Urinary bladder (tissue), 4 donors: ENCODE data around the gene KDM8. TPM values are rescaled to one million over a fixed set of nuclear protein-coding genes. Genes with fewer than 3 reads are reported as not detected.
"Not testable (repeated sequence)": the region's sequence is repeated elsewhere in the genome, so short reads cannot be mapped to it uniquely, and the experiment has no call there.

Experiments used
- DNase-seq: peaks from one replicate; pipeline ENCODE4 v3.0.0-alpha.2; 2015; ENCODE audit errors: extremely low spot score
- H3K27ac ChIP-seq: one replicate; pipeline ENCODE4 v1.5.1; 2013; ENCODE audit warnings: low read depth, mild to moderate bottlenecking, moderate library complexity
- H3K36me3 ChIP-seq: one replicate; pipeline ENCODE4 v1.6.1; 2013; ENCODE audit warnings: mild to moderate bottlenecking, moderate library complexity; ENCODE audit not compliant: insufficient read depth
- H3K4me1 ChIP-seq: one replicate; pipeline ENCODE4 v1.6.1; 2013; ENCODE audit warnings: mild to moderate bottlenecking, moderate library complexity; ENCODE audit not compliant: insufficient read depth
- H3K4me3 ChIP-seq: one replicate; pipeline ENCODE4 v1.5.1; 2013; ENCODE audit warnings: low read depth, low read length
- WGBS: extraction: QIAGEN DNeasy Blood & Tissue Kit; methylation state at CpG from one replicate; pipeline ENCODE4 v1.1.7; 2013; 5-methylcytosine and 5-hydroxymethylcytosine counted together
- polyA plus RNA-seq: library from polyadenylated mRNA; stranded (reverse); fragments of 200-250 nt; gene quantifications from one replicate; pipeline ENCODE4 v1.2.3, GENCODE V29; 2013
- total RNA-seq: library from RNA; depleted of rRNA; stranded (reverse); fragments of >200 nt; gene quantifications from one replicate; pipeline ENCODE4 v1.2.3, GENCODE V29; 2014
- donor health status: healthy with polysubstance abuse.
- donor health status: healthy.

The KDM8 gene
- total and polyA plus RNA-seq, 2 donors: 3.3 to 4.4 TPM

DNA sequence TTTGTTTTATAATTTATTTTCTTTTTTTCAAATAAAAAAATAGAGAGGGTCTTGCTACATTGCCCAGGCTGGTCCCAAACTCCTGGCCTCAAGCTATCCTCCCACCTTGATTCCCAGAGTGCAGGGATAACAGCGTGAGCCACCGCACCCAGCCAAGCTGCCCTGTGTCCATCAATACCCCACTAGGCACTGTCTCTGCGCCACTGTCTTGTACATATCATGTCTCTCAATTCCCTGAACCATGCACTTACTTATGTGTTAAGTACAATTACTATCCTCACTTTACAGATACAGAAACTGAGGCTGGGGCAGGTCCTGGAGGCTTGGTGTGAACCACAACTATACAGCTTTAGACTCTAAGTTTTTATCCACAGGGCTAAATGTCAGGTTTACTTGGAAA, 53.5 kb downstream of the KDM8 start:
- Histone ChIP-seq H3K4me1 (peaks cover 1% of the 10 kb centered on the region), H3K36me3 (peaks cover 3% of the 10 kb centered on the region), H3K27ac (no peak overlapping the region), H3K4me3 (no peak overlapping the region)
- DNase-seq: no peak
- 97% methylated on average over 3 of the region's 3 CpGs for WGBS

DNA sequence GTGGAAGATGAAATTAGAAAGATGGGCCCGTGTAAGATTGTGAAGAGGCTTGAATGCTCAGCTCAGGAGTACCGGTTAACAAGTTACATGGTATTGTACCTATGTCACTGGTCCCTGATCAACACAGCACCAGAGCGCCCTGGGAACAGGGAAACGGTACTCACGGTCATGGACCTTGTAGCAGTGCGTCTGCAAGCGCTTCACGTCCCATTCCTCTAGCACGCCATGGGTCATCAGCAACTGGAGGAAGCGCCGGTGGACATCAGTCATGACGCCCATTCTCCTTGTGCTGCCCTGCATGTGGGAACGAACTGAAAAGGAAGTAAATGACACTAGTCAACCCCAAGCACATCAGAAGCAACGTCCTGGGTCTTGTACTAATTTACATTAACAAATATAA, 53.9 kb downstream of the KDM8 start:
- DNase-seq: no peak
- H3K36me3 ChIP-seq: peaks cover 3% of the 10 kb centered on the region
- no peak overlapping the region for H3K27ac ChIP-seq
- peaks cover 1% of the 10 kb centered on the region for H3K4me1 ChIP-seq
- 89% methylated on average over 14 of the region's 14 CpGs for WGBS
- no peak overlapping the region for H3K4me3 ChIP-seq

DNA sequence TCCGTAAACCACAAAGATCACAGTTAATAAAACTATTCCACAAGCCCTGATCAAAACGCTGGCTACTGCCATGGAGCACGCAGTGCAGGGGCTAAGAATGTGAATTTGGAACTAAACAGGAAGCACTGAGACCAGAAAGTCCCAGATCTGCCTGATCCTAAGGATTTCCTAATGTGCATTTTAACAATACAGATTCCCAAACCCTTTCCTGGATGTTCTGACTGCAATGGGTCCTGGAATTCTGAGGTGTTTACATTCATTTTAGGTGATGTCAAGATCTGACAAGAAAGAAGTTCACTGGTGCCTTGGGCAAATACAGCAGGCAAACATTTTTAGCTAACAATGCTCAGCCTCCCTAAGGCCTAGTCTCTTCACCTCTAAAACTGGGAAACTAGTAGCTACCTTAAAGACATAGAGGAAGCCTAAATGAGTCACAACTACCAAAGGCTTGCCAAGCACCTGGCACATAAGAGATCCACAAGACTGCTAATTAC, 55.0 kb downstream of the KDM8 start:
- peak overlapping the region; percentile 72 for H3K27ac ChIP-seq
- 34% methylated on average over 3 of the region's 3 CpGs for WGBS
- H3K36me3 ChIP-seq: peaks cover 3% of the 10 kb centered on the region
- H3K4me3 ChIP-seq: no peak overlapping the region
- H3K4me1 ChIP-seq: peaks cover 1% of the 10 kb centered on the region
- DNase-seq: no peak

DNA sequence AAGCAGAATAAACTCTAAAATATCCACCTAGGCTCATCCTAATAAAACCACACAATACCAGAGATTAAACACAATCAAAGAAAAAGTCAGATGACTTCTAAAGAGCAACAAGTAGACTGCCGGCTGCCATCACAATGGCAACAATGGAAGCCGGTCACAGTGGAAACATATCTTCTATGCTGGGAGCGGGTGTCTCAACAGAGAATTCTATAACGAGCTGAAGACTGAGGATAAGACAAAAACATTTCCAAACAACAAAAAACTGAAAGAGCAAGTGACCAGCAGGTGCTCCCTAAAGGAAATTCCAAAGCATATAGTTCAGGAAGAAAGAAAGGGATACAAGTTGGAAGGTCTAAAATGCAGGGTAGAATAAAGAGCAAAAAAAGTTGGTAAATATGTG, 56.4 kb downstream of the KDM8 start:
- DNase-seq: no peak
- H3K27ac ChIP-seq: no peak overlapping the region
- H3K4me3 ChIP-seq: no peak overlapping the region
- peaks cover 1% of the 10 kb centered on the region for H3K4me1 ChIP-seq
- WGBS: 87% methylated on average over 4 of the region's 4 CpGs
- peaks cover 3% of the 10 kb centered on the region for H3K36me3 ChIP-seq

DNA sequence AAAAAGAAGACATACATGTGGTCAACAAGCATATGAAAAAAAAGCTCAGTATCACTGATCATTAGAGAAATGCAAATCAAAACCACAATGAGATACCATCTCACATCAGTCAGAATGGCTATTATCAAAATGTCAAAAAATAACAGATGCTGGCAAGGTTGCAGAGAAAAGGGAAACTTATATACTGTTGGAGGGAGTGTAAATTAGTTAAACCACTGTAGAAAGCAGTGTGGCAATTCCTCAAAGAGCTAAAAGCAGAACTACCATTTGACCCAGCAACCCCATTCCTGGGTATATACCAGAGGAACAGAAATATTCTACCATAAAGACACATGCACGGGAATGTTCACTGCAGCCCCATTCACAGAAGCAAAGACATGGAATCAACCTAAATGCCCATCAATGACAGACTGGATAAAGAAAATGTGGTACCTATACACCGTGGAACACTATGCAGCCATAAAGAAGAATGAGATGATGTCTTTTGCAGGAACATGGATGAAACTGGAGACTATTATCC, 59.6 kb downstream of the KDM8 start:
- H3K27ac ChIP-seq, H3K36me3 ChIP-seq, H3K4me1 ChIP-seq, DNase-seq, H3K4me3 ChIP-seq: not testable (repeated sequence)
- 89% methylated on average over 2 of the region's 2 CpGs for WGBS

DNA sequence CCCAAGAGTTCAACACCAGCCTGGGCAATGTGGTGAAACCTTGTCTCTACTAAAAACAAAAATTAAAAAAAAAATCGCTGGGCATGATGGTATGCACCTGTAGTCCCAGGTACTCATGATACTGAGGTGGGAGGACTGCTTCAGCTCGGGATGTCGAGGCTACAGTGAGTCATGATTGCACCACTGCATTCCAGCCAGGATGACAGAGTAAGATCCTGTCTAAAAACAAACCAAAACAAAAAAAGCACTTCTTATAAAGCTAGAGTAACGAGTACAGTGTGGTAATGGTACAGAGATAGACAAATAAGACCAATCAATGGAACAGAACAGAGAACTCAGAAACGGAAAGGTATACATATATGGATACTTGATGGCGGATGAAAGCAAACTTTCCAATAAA, 60.8 kb downstream of the KDM8 start:
- DNase-seq: no peak
- WGBS: 70% methylated on average over 6 of the region's 6 CpGs
- Histone ChIP-seq H3K36me3 (peaks cover 1% of the 10 kb centered on the region), H3K4me3 (no peak overlapping the region), H3K27ac (no peak overlapping the region), H3K4me1 (peaks cover 2% of the 10 kb centered on the region)

DNA sequence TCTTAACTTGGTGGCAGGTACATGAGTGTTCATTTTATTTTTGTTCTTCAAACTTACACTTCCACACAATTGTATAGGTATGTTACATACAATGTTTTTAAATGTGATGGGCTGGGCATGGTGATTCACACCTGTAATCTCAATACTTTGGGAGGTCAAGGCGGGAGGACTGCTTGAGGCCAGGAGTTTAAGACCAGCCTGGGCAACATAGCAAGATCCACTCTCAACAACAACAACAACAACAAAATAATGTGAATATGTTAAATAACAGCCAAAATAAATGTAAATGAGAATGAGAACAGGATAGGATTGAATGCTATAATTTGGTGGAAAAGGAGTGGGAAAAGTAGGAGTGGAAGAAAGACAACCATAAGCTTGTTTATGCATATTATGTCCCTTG, 62.7 kb downstream of the KDM8 start:
- Histone ChIP-seq H3K4me1 (peaks cover 2% of the 10 kb centered on the region), H3K4me3 (no peak overlapping the region), H3K27ac (no peak overlapping the region), H3K36me3 (no peaks in the 10 kb centered on the region)
- DNase-seq: no peak
- 96% methylated on average over 1 of the region's 1 CpG for WGBS

DNA sequence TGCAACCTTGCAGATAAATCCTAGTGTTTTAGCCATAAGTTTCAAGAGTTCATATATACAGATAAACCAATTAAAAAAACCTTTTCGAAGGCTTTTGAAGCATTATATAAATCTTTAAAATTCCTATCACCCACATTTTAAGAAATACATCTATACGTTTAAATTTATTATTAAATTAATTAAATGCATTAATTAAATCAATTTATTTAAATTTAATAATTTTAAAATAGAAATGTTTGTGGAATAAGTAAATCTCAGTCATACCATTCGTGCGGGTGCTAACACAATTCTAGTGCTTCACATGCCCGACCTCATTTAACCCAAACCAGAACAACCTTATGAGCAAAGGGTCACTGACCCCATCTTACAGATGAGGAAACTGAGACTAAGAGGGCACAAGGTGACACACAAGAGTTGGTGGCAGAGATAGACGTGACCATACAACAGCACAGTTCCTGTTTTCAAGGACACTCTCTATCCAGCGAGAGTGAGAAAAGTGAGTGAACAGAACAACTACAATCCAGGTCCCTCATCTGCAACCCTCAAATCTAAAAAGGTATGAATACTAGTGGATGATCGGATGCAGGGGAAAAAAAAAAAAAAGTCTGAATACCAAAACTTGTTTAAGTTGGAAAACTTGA, 63.8 kb downstream of the KDM8 start:
- H3K27ac ChIP-seq: no peak overlapping the region
- WGBS: 89% methylated on average over 8 of the region's 8 CpGs
- no peaks in the 10 kb centered on the region for H3K36me3 ChIP-seq
- peaks cover 2% of the 10 kb centered on the region for H3K4me1 ChIP-seq
- DNase-seq: no peak
- H3K4me3 ChIP-seq: no peak overlapping the region

DNA sequence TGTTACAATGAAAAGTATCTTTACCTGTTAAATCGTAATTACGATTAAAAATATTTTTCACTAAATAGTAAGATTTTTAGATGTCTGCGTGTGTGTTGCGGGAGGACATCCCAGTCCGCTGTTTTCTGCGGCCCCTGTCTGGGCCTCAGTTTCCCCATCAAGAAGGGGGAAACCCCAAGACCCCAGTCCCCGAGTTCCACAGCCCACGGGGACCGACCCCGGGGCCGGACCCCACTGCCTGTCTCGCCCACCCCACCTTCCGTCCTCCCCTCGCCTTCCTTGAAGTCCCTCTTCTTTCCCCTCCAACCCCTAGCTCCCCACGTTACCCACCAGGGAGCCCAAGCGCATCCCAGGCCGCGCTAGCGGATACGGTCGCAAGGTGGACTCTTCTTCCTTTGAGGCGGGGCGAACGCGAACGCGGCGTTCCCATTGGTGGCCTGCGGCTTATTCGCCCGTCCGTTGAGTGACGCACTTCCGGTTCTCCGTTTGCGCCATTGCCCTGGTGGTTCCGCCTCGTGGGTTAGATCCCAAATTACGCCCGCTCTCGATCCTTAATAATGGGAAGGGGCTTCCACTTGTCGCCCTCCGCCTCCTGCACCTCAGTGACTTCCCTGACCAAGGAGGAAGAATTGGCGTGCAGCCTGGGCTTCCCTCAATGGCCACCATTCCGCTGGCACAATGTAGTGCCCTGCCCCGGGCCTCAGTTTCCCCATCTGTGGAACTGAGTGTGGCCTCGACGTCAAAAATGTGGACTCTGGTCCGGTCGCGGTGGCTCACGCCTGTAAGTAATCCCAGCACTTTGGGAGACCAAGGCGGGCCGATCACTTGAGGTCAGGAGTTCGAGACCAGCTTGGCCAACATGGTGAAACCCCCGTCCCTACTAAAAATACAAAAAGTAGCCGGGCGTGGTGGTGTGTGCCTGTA, 65.3 kb downstream of the KDM8 start, which contains the start of gene NSMCE1:
TSS of gene NSMCE1 (minus strand) at position 397 of the 924 bp plus-strand sequence. CDS start 11,202 bp downstream, outside the sequence.
- DNase-seq: peak; percentile 89
- Histone ChIP-seq H3K36me3 (no peaks in the 10 kb centered on the region), H3K4me1 (peaks cover 2% of the 10 kb centered on the region), H3K4me3 (peak within 1 kb of the TSS; percentile 78), H3K27ac (peak within 1 kb of the TSS; percentile 88)
- 8% methylated on average over 58 of the region's 58 CpGs for WGBS

DNA sequence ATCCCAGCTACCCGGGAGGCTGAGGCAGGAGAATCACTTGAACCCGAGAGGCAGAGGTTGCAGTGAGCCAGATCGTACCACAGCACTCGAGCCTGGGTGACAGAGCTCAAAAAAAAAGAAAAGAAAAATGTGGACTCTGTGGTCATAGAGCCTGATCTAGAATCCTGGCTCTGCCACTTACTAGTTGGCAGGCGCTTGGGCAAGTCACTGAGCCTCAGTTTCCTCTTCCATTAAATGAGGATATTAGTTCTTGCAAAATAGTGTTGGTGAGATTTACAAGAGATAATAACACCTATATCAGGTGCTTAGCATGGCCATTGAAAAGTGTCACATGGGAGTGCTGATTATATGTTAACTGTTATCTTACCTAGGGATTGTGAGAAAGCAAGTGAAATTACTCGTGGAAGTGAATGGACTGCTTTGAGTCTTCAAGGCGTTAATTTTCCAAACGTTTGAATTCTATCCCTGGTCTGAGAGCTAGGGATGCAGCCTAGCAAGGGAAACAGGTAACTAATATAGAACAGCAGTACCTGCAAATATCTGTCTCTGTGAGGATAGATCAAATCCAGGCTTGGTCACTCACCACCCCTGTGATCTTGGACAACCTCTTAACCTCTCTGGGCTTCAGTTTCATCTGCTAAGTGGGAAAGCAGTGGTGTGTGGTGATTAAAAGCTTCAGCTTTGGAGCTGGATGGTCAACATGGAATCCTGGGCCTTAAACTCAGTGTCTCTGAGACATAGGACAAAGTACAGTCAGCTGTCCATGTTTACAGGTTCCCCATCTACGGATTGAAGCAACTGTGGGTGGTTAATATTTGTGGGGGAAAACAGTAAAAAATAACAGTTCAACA, 66.2 kb downstream of the KDM8 start:
- 82% methylated on average over 9 of the region's 9 CpGs for WGBS
- Histone ChIP-seq H3K27ac (no peak overlapping the region), H3K36me3 (no peaks in the 10 kb centered on the region), H3K4me1 (peaks cover 2% of the 10 kb centered on the region), H3K4me3 (no peak overlapping the region)
- no peak for DNase-seq

DNA sequence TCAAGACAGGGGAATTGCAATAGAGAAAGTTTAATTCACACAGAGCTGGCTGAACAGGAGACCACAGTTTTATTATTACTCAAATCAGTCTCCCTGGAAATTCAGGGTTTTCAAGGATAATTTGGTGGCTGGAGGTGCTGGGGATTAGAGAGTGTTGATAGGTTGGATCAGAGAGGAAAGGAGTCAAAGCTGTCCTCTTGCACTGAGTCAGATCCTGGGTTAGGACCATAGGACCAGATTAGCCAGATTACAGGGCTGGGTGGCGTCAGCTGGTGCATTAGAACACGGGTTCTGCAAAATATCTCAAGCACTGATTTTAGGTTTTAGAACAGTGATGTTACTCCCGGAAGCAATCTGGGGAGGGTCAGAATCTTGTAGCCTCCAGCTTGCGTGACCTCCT, 67.0 kb downstream of the KDM8 start:
- no peak overlapping the region for H3K27ac ChIP-seq
- no peak overlapping the region for H3K4me3 ChIP-seq
- no peak for DNase-seq
- 89% methylated on average over 4 of the region's 4 CpGs for WGBS
- H3K4me1 ChIP-seq: peaks cover 2% of the 10 kb centered on the region
- H3K36me3 ChIP-seq: no peaks in the 10 kb centered on the region
